GM12878 (cell line): ENCODE measurements around the gene TMEM52B. TPM values are rescaled to one million over a fixed set of nuclear protein-coding genes. Genes with fewer than 3 reads are reported as not detected.
A peak's percentile ranks its signal among the peaks of the same experiment; 100 is the strongest.

Experiments
- ASH2L ChIP-seq: fragments of 300-600, 200-600 bp; sonication (generic); IDR thresholded peaks from 2 replicates; pipeline ENCODE4 v1.6.1; 2017; ENCODE audit warnings: low read depth, mild to moderate bottlenecking, borderline replicate concordance
- BHLHE40 ChIP-seq, 2 experiments: fragments of 450-650 bp in 1 of 2; IDR thresholded peaks; 2 replicates each; pipeline ENCODE4 v1.6.1; 2011 to 2017; ENCODE audit warnings: low read depth in 2 of 2, borderline replicate concordance in 1 of 2, improper control_type of control experiment in 1 of 2, low read length in 1 of 2, mild to moderate bottlenecking in 1 of 2
- CBX3 ChIP-seq: fragments of 200-600 bp; sonication (generic); IDR thresholded peaks from 2 replicates; pipeline ENCODE4 v1.6.1; 2016; ENCODE audit warnings: low read depth, borderline replicate concordance
- EGR1 ChIP-seq, 2 experiments: IDR thresholded peaks; 1 replicate in 1 of 2; 2 replicates in 1 of 2; pipeline ENCODE4 v1.6.1; 2011 to 2012; ENCODE audit warnings: low read depth in 2 of 2, low read length in 2 of 2, borderline replicate concordance in 1 of 2, mild to moderate bottlenecking in 1 of 2, moderate library complexity in 1 of 2
- EP300 ChIP-seq, 2 experiments: fragments of 150-350 bp in 1 of 2; IDR thresholded peaks; 2 replicates each; pipeline ENCODE4 v1.6.1; 2011 to 2012; ENCODE audit warnings: low read depth in 2 of 2, low read length in 2 of 2, borderline replicate concordance in 1 of 2, improper control_type of control experiment in 1 of 2, inconsistent platforms in 1 of 2; ENCODE audit not compliant: control insufficient read depth in 1 of 2
- EZH2 ChIP-seq: IDR thresholded peaks from 2 replicates; pipeline ENCODE4 v1.6.1; 2012; ENCODE audit warnings: low read depth, mild to moderate bottlenecking, control low read depth, inconsistent platforms, low read length, borderline replicate concordance; ENCODE audit not compliant: control insufficient read depth
- FOXK2 ChIP-seq: fragments of 450-650 bp; IDR thresholded peaks from 2 replicates; pipeline ENCODE4 v1.6.1; 2017; ENCODE audit warnings: mild to moderate bottlenecking, moderate library complexity
- IKZF1 ChIP-seq: fragments of 450-650 bp; conservative IDR thresholded peaks from 2 replicates; pipeline ENCODE4 v1.6.1; 2017; ENCODE audit warnings: antibody characterized with exemption, mild to moderate bottlenecking
- JUNB ChIP-seq: IDR thresholded peaks from 2 replicates; pipeline ENCODE4 v1.6.1; 2016; ENCODE audit warnings: antibody characterized with exemption, mild to moderate bottlenecking
- MEF2A ChIP-seq: IDR thresholded peaks from 2 replicates; pipeline ENCODE4 v1.6.1; 2011; ENCODE audit warnings: low read depth, mild to moderate bottlenecking, low read length, moderate library complexity; ENCODE audit not compliant: insufficient read depth
- NBN ChIP-seq: fragments of 450-650 bp; IDR thresholded peaks from 2 replicates; pipeline ENCODE4 v1.6.1; 2016
- NFYB ChIP-seq: IDR thresholded peaks from 2 replicates; pipeline ENCODE4 v1.6.1; 2011; ENCODE audit warnings: low read depth, mild to moderate bottlenecking, low read length, improper control_type of control experiment, moderate library complexity; ENCODE audit not compliant: insufficient read depth
- NR2C2 ChIP-seq: IDR thresholded peaks from 2 replicates; pipeline ENCODE4 v1.6.1; 2011; ENCODE audit warnings: borderline replicate concordance, low read depth; ENCODE audit not compliant: control insufficient read depth, insufficient read length
- NR2F1 ChIP-seq: fragments of 450-650 bp; conservative IDR thresholded peaks from 2 replicates; pipeline ENCODE4 v1.6.1; 2017; ENCODE audit warnings: mild to moderate bottlenecking
- NRF1 ChIP-seq: conservative IDR thresholded peaks from 2 replicates; pipeline ENCODE4 v1.6.1; 2011; ENCODE audit warnings: mild to moderate bottlenecking, low read depth, low read length, improper control_type of control experiment
- POLR2A ChIP-seq: IDR thresholded peaks from 2 replicates; pipeline ENCODE4 v1.6.1; 2011; ENCODE audit warnings: low read depth, mild to moderate bottlenecking, low read length
- RAD51 ChIP-seq: fragments of 450-650 bp; IDR thresholded peaks from 2 replicates; pipeline ENCODE4 v1.6.1; 2016; ENCODE audit warnings: moderate library complexity, mild to moderate bottlenecking, inconsistent platforms
- RELB ChIP-seq: fragments of 450-650 bp; IDR thresholded peaks from 2 replicates; pipeline ENCODE4 v1.6.1; 2017; ENCODE audit warnings: low read depth, mild to moderate bottlenecking, moderate library complexity
- RUNX3 ChIP-seq: IDR thresholded peaks from 2 replicates; pipeline ENCODE4 v1.6.1; 2012; ENCODE audit warnings: low read length, inconsistent platforms
- SMC3 ChIP-seq: IDR thresholded peaks from 2 replicates; pipeline ENCODE4 v1.6.1; 2011; ENCODE audit warnings: low read length, improper control_type of control experiment, borderline replicate concordance
- SP1 ChIP-seq: IDR thresholded peaks from one replicate; pipeline ENCODE4 v1.6.1; 2011; ENCODE audit warnings: low read depth, low read length
- TBL1XR1 ChIP-seq: IDR thresholded peaks from 2 replicates; pipeline ENCODE4 v1.6.1; 2012; ENCODE audit warnings: low read depth, low read length, improper control_type of control experiment
- YY1 ChIP-seq: IDR thresholded peaks from 2 replicates; pipeline ENCODE4 v1.6.1; 2011; ENCODE audit warnings: low read depth, mild to moderate bottlenecking, low read length
- ZNF274 ChIP-seq: IDR thresholded peaks from one replicate; pipeline ENCODE4 v1.8.0; 2011; ENCODE audit not compliant: insufficient read length, insufficient read depth
- polyA plus RNA-seq, 11 experiments: library from polyadenylated mRNA; depleted of rRNA in 4 of 11; unstranded in 6 of 11; stranded (reverse) in 5 of 11; fragments of >200 nt; fragmentation: Nextera tagmentation in 4 of 11; fragmentation: Illumina TruSeq in 1 of 11; extraction: Ambion mirVana in 4 of 11; extraction: Trizol in 1 of 11; gene quantifications; 1 replicate in 1 of 11; 2 replicates in 10 of 11; pipeline versions ENCODE4 v1.2.1 to v1.2.3, GENCODE V29; 2011 to 2016; ENCODE audit warnings: inconsistent platforms in 2 of 11, missing spikeins in 2 of 11, low read depth in 1 of 11
- total RNA-seq, 4 experiments: library from RNA; depleted of rRNA in 3 of 4; stranded (reverse); fragments of >200 nt in 3 of 4; fragmentation: Illumina TruSeq in 1 of 4; extraction: Trizol in 1 of 4; gene quantifications; 2 replicates each; pipeline versions ENCODE4 v1.2.1 to v1.2.3, GENCODE V29; 2013 to 2021
- TF ChIP-seq, protein P1 (sequence below): fragments of 450-650 bp; IDR thresholded peaks from 2 replicates; pipeline ENCODE4 v1.6.1; 2017; ENCODE audit warnings: mild to moderate bottlenecking, low read depth, inconsistent platforms; ENCODE audit not compliant: poor library complexity, severe bottlenecking
- TF ChIP-seq, protein P2 (sequence below): fragments of 450-650 bp; IDR thresholded peaks from 2 replicates; pipeline ENCODE4 v1.6.1; 2017; ENCODE audit warnings: borderline replicate concordance

The TMEM52B gene
- total and polyA plus RNA-seq, 10 of the 15 experiments (the other 5 are each of a cell fraction or from before 2014, with no cell fraction given): not detected

DNA sequence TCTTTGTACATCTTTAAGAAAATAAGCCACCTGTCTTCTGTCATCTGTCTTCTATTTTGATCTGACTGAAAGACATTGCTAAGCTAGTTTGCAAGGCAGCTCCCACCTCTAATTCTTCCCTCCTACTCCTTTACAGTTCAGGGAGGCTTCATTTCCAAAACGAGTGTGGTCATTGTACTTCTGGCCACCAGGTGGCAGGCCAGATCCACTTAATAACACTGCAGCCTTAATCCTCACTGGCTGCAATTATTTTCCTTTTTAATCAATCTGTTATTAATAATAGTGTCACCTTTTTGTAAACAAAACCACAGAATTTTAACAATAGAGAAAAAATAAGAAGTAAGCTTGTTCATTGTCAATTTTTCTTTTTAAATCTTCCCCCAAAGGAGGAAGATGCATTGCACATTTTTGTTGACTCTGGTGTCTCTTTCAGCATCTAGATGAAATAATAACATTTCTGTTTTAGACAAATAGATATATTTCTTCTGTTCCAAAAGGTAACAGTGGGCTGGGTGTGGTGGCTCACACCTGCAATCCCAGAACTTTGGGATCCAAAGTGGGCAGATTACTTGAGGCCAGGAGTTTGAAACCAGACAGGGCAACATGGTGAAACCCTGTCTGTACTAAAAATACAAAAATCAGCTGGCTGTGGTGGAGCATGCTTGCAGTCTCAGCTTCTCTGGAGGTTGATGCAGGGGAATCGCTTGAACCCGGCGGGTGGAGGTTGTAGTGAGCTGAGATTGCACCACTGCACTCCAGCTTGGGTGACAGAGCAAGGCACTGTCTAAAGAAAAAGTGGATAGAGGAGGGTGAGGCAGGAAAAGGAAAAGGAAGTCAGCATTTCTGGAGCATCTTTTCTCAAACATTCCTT is 57.2 kb downstream of the TMEM52B start (continued):
- TF ChIP-seq BHLHE40 (IDR thresholded peaks at IDR 0.05; ENCODE audit: borderline replicate concordance in 1 of 2, low read depth in 2 of 2, low read length in 1 of 2): no peak
- no peak for TF ChIP-seq JUNB
- peak; percentile 77 for TF ChIP-seq RUNX3
- TF ChIP-seq RAD51: no peak
- peak; percentile 90 for TF ChIP-seq SMC3
- TF ChIP-seq RELB: no peak
- TF ChIP-seq NBN: no peak
- no peak for TF ChIP-seq NR2F1
- TF ChIP-seq MEF2A: no peak
- no peak for TF ChIP-seq NR2C2
- peak; percentile 58; the same call in 1 of the 2 replicates for TF ChIP-seq YY1
- TF ChIP-seq, protein P1, sequence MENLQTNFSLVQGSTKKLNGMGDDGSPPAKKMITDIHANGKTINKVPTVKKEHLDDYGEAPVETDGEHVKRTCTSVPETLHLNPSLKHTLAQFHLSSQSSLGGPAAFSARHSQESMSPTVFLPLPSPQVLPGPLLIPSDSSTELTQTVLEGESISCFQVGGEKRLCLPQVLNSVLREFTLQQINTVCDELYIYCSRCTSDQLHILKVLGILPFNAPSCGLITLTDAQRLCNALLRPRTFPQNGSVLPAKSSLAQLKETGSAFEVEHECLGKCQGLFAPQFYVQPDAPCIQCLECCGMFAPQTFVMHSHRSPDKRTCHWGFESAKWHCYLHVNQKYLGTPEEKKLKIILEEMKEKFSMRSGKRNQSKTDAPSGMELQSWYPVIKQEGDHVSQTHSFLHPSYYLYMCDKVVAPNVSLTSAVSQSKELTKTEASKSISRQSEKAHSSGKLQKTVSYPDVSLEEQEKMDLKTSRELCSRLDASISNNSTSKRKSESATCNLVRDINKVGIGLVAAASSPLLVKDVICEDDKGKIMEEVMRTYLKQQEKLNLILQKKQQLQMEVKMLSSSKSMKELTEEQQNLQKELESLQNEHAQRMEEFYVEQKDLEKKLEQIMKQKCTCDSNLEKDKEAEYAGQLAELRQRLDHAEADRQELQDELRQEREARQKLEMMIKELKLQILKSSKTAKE: no peak
- no peak for TF ChIP-seq CBX3
- TF ChIP-seq TBL1XR1: no peak
- TF ChIP-seq, protein P2, sequence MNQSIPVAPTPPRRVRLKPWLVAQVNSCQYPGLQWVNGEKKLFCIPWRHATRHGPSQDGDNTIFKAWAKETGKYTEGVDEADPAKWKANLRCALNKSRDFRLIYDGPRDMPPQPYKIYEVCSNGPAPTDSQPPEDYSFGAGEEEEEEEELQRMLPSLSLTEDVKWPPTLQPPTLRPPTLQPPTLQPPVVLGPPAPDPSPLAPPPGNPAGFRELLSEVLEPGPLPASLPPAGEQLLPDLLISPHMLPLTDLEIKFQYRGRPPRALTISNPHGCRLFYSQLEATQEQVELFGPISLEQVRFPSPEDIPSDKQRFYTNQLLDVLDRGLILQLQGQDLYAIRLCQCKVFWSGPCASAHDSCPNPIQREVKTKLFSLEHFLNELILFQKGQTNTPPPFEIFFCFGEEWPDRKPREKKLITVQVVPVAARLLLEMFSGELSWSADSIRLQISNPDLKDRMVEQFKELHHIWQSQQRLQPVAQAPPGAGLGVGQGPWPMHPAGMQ: no peak
- no peak for TF ChIP-seq POLR2A
- TF ChIP-seq NRF1: no peak
- no peak for TF ChIP-seq EZH2
- no peak for TF ChIP-seq SP1
- TF ChIP-seq ZNF274: no peak
- TF ChIP-seq IKZF1: no peak
- no peak for TF ChIP-seq NFYB
- TF ChIP-seq EP300 (IDR thresholded peaks at IDR 0.05; ENCODE audit: borderline replicate concordance in 1 of 2, control insufficient read depth in 1 of 2, low read depth in 2 of 2, low read length in 2 of 2): no peak
- no peak for TF ChIP-seq FOXK2
- TF ChIP-seq EGR1 (IDR thresholded peaks at IDR 0.05; ENCODE audit: borderline replicate concordance in 1 of 2, low read depth in 2 of 2, low read length in 2 of 2): no peak
- TF ChIP-seq ASH2L: no peak
